IMR-90 (cell line): ENCODE measurements around the gene AGAP1. TPM values are rescaled to one million over a fixed set of nuclear protein-coding genes. Genes with fewer than 3 reads are reported as not detected.
A peak's percentile ranks its signal among the peaks of the same experiment; 100 is the strongest.

ENCODE experiments used
- ATAC-seq: fragments of 200-7000 bp; cut with Tn5 transposase; 2 replicates; pipeline ENCODE4 v1.9.1; 2020; ENCODE audit warnings: low read depth, mild to moderate bottlenecking, moderate library complexity
- BruUV-seq: library from RNA; stranded (reverse); fragments of 400-500 nt; replicated peaks from 2 replicates; lab custom pipeline; 2021; lab: Mats Ljungman, UMichigan
- CTCF ChIA-PET: fragments of 300-600 bp; formaldehyde crosslinking; extraction: SDS; loops from one replicate; lab custom pipeline; 2021; ENCODE audit warnings: antibody characterized with exemption; lab: Yijun Ruan, JAX
- POLR2A ChIA-PET: fragments of 300-600 bp; sonication (Branson Sonifier 250); formaldehyde crosslinking; loops from one replicate; lab custom pipeline; 2022; ENCODE audit warnings: antibody characterized with exemption; ENCODE audit not compliant: unreplicated experiment; lab: Charles Lee
- DNase-seq: peaks from one replicate; pipeline ENCODE4 v3.0.0; 2013
- H2AFZ ChIP-seq: replicated peaks from 2 replicates; pipeline ENCODE3; 2013; ENCODE audit warnings: low read length, mild to moderate bottlenecking; ENCODE audit not compliant: poor library complexity
- H2AK5ac ChIP-seq: 2 replicates; pipeline ENCODE4 v1.6.1; 2013; ENCODE audit warnings: low read depth, low read length, inconsistent platforms
- H2AK9ac ChIP-seq: replicated peaks from 2 replicates; pipeline ENCODE3; 2013; ENCODE audit warnings: mild to moderate bottlenecking, low read depth, low read length, moderate library complexity; ENCODE audit not compliant: poor library complexity
- H2BK120ac ChIP-seq: 2 replicates; pipeline ENCODE4 v1.6.1; 2013; ENCODE audit warnings: low read depth, low read length, inconsistent platforms
- H2BK15ac ChIP-seq: 3 replicates; pipeline ENCODE4 v1.6.1; 2013; ENCODE audit warnings: low read depth, low read length, inconsistent platforms
- H2BK20ac ChIP-seq: 2 replicates; pipeline ENCODE4 v1.6.1; 2013; ENCODE audit warnings: low read depth, mild to moderate bottlenecking, inconsistent platforms, low read length, moderate library complexity
- H2BK5ac ChIP-seq: 2 replicates; pipeline ENCODE4 v1.6.1; 2013; ENCODE audit warnings: mild to moderate bottlenecking, low read depth, low read length, inconsistent platforms; ENCODE audit not compliant: poor library complexity, severe bottlenecking
- H3K14ac ChIP-seq: replicated peaks from 2 replicates; pipeline ENCODE4 v1.6.1; 2013; ENCODE audit warnings: low read depth, low read length, inconsistent platforms
- H3K18ac ChIP-seq: 2 replicates; pipeline ENCODE4 v1.6.1; 2013; ENCODE audit warnings: low read depth, low read length, control low read depth
- H3K23ac ChIP-seq: 2 replicates; pipeline ENCODE4 v1.6.1; 2013; ENCODE audit warnings: low read depth, low read length, inconsistent platforms
- H3K27ac ChIP-seq: 2 replicates; pipeline ENCODE4 v1.5.1; 2013; ENCODE audit warnings: mild to moderate bottlenecking, control low read depth, low read length; ENCODE audit not compliant: insufficient read depth
- H3K27me3 ChIP-seq: 2 replicates; pipeline ENCODE4 v1.6.1; 2013; ENCODE audit warnings: low read length; ENCODE audit not compliant: control insufficient read depth, insufficient read depth
- H3K36me3 ChIP-seq: 2 replicates; pipeline ENCODE4 v1.6.1; 2013; ENCODE audit warnings: low read length, mixed read lengths; ENCODE audit not compliant: control insufficient read depth, insufficient read depth
- H3K4ac ChIP-seq: 2 replicates; pipeline ENCODE4 v1.6.1; 2013; ENCODE audit warnings: low read depth, low read length, inconsistent platforms
- H3K4me1 ChIP-seq: 2 replicates; pipeline ENCODE4 v1.6.1; 2013; ENCODE audit warnings: low read length, mixed read lengths; ENCODE audit not compliant: control insufficient read depth, insufficient read depth
- H3K4me2 ChIP-seq: 2 replicates; pipeline ENCODE4 v1.6.1; 2013; ENCODE audit warnings: low read depth, mild to moderate bottlenecking, control low read depth, low read length, moderate library complexity
- H3K4me3 ChIP-seq: 2 replicates; pipeline ENCODE4 v1.5.1; 2013; ENCODE audit warnings: low read depth, mild to moderate bottlenecking, control low read depth, low read length, moderate library complexity; ENCODE audit not compliant: insufficient read depth
- H3K56ac ChIP-seq: 2 replicates; pipeline ENCODE4 v1.6.1; 2013; ENCODE audit warnings: low read length, inconsistent platforms; ENCODE audit not compliant: insufficient read depth; ENCODE audit errors: extremely low read depth
- H3K79me1 ChIP-seq, 2 experiments: 2 replicates each; pipeline ENCODE4 v1.6.1; 2013; ENCODE audit warnings: low read length in 2 of 2, inconsistent platforms in 1 of 2, low read depth in 1 of 2
- H3K9ac ChIP-seq: 2 replicates; pipeline ENCODE4 v1.6.1; 2013; ENCODE audit warnings: low read depth, low read length, control low read depth
- H3K9me1 ChIP-seq: 2 replicates; pipeline ENCODE4 v1.6.1; 2013; ENCODE audit warnings: low read length, inconsistent platforms; ENCODE audit not compliant: insufficient read depth
- H3K9me3 ChIP-seq: 2 replicates; pipeline ENCODE4 v1.6.1; 2013; ENCODE audit warnings: low read length; ENCODE audit not compliant: control insufficient read depth, insufficient read depth
- H4K20me1 ChIP-seq: 2 replicates; pipeline ENCODE4 v1.6.1; 2013; ENCODE audit warnings: low read length, inconsistent platforms; ENCODE audit not compliant: insufficient read depth
- H4K5ac ChIP-seq: 2 replicates; pipeline ENCODE4 v1.6.1; 2013; ENCODE audit warnings: mild to moderate bottlenecking, low read depth, low read length, control low read depth
- H4K8ac ChIP-seq, 2 experiments: 2 replicates each; pipeline ENCODE4 v1.6.1; 2013; ENCODE audit warnings: low read depth in 2 of 2, low read length in 2 of 2, control low read depth in 1 of 2, inconsistent platforms in 1 of 2
- H4K91ac ChIP-seq: 2 replicates; pipeline ENCODE4 v1.6.1; 2013; ENCODE audit warnings: low read depth, low read length, inconsistent platforms; ENCODE audit not compliant: insufficient read depth
- CTCF ChIP-seq: conservative IDR thresholded peaks from 2 replicates; pipeline ENCODE4 v1.5.1; 2012; ENCODE audit warnings: mild to moderate bottlenecking, low read depth, low read length, improper control_type of control experiment
- MAZ ChIP-seq: IDR thresholded peaks from 2 replicates; pipeline ENCODE4 v1.6.1; 2012; ENCODE audit warnings: low read depth, mild to moderate bottlenecking, low read length, improper control_type of control experiment, moderate library complexity, borderline replicate concordance
- RAD21 ChIP-seq: IDR thresholded peaks from 2 replicates; pipeline ENCODE4 v1.6.1; 2012; ENCODE audit warnings: low read length, improper control_type of control experiment
- SMC3 ChIP-seq: fragments of 150-350 bp; IDR thresholded peaks from 2 replicates; pipeline ENCODE4 v1.6.1; 2016; ENCODE audit warnings: low read depth, mild to moderate bottlenecking, antibody characterized with exemption, low read length, moderate library complexity
- WGBS, 2 experiments: methylation state at CpG; one replicate each; pipeline versions ENCODE4 v1.1.5 to v1.1.7; 2013; ENCODE audit warnings: missing lambda C conversion rate in 2 of 2; ENCODE audit not compliant: insufficient read length in 1 of 2; ENCODE audit errors: extremely low coverage in 2 of 2; 5-methylcytosine and 5-hydroxymethylcytosine counted together
- dilution Hi-C: fragments of 300-500 bp; cut with HindIII; formaldehyde crosslinking; loops from one replicate; pipeline ENCODE4 v1.14.3; 2018; ENCODE audit warnings: low sequenced_read_pairs; ENCODE audit not compliant: unreplicated experiment
- in situ Hi-C: fragments of 300-500 bp; cut with MboI; formaldehyde crosslinking; loops from 3 replicates; pipeline ENCODE4 v1.14.3; 2019; ENCODE audit warnings: low sequenced_read_pairs, inconsistent platforms, mixed read lengths
- intact Hi-C: fragments of 100-400 bp; cut with micrococcal nuclease; formaldehyde crosslinking; loops from 2 replicates; pipeline ENCODE4 v1.10.0; 2022
- polyA plus RNA-seq, 3 experiments: library from polyadenylated mRNA; depleted of rRNA; stranded (reverse); fragments of >200 nt; gene quantifications; 2 replicates each; pipeline ENCODE4 v1.2.3, GENCODE V29; 2012; ENCODE audit warnings: low replicate concordance in 1 of 3
- total RNA-seq: library from RNA; depleted of rRNA; stranded (reverse); fragments of >200 nt; gene quantifications from 2 replicates; pipeline ENCODE4 v1.2.3, GENCODE V29; 2012

Gene AGAP1
- total and polyA plus RNA-seq, 2 of the 4 experiments (the other 2 are of a cell fraction): 15.1 to 16.4 TPM

GRCh38 chr2:235594041-235594440 is 100.2 kb downstream of the AGAP1 start:
- BruUV-seq: no TSS peak
- Histone ChIP-seq H2BK120ac (no peak overlapping the region), H2AFZ (no peak overlapping the region), H3K4me1 (peaks cover 4% of the 10 kb centered on the region), H3K9ac (no peak overlapping the region), H3K4me3 (no peak overlapping the region), H4K8ac (no peak overlapping the region), H3K4ac (no peak overlapping the region), H3K4me2 (no peak overlapping the region), H4K91ac (no peak overlapping the region), H3K27me3 (no peaks in the 10 kb centered on the region), H2BK5ac (no peak overlapping the region), H3K9me1 (no peaks in the 10 kb centered on the region; the same call in 1 of the 2 replicates), H3K79me1 (peaks cover 13 to 37% of the 10 kb centered on the region in 2 experiments), H3K23ac (no peak overlapping the region), H3K18ac (no peak overlapping the region), H2BK20ac (no peak overlapping the region), H4K20me1 (peaks cover 44% of the 10 kb centered on the region), H2AK9ac (no peak overlapping the region), H2BK15ac (no peak overlapping the region), H3K56ac (no peak overlapping the region), H2AK5ac (no peak overlapping the region), H3K36me3 (no peaks in the 10 kb centered on the region), H3K9me3 (no peaks in the 10 kb centered on the region), H4K5ac (no peak overlapping the region), H3K14ac (no peak overlapping the region), H3K27ac (no peak overlapping the region)
- ATAC-seq: peak; percentile 66
- in situ Hi-C loops: loop anchor here (25.0 kb wide), 1 partner anchor 1057 kb away; no protein-coding TSS in a partner anchor
- peak; percentile 89 for DNase-seq
- 100% methylated on average over 1 of the region's 3 CpGs; no CpG with 5 or more reads in 1 of the 2 experiments for WGBS, 2 experiments
- dilution Hi-C loops: no loop called here
- POLR2A ChIA-PET: no interaction called here
- TF ChIP-seq MAZ: no peak
- TF ChIP-seq CTCF: peak; percentile 87
- TF ChIP-seq SMC3: peak; percentile 88
- peak; percentile 90 for TF ChIP-seq RAD21
- CTCF ChIA-PET: interaction anchor here (0.6 to 2.5 kb wide), 17 partner anchors 12 to 1873 kb away, joined by 3 to 11 read pairs (median 3); no protein-coding TSS in a partner anchor
- intact Hi-C loops: loop anchor here (1.0 to 10.0 kb wide), 3 partner anchors 159 to 458 kb away; no protein-coding TSS in a partner anchor
